Esophagus squamous epithelium (tissue), 5 donors: Measurements from ENCODE around the gene LILRB5. TPM values are rescaled to one million over a fixed set of nuclear protein-coding genes. Genes with fewer than 3 reads are reported as not detected.

ENCODE experiments used
- DNase-seq: peaks from one replicate; lab custom pipeline; 2025; lab: John Stamatoyannopoulos, UW
- H3K27ac ChIP-seq, 4 donors: fragments of 200-600 bp; sonication (generic); one replicate each; pipeline ENCODE4 v1.5.1; 2016 to 2019; ENCODE audit warnings: mild to moderate bottlenecking in 1 of 4
- H3K27me3 ChIP-seq, 4 donors: fragments of 200-600 bp; sonication (generic); 1 replicate in 3 of 4; 2 replicates in 1 of 4; pipeline versions ENCODE4 v1.5.1 to v1.6.0; 2017 to 2021; ENCODE audit warnings: antibody characterized with exemption in 1 of 4
- H3K36me3 ChIP-seq, 3 donors: fragments of 200-600 bp; sonication (generic); one replicate each; pipeline ENCODE4 v1.5.1; 2016 to 2019
- H3K4me1 ChIP-seq, 3 donors: fragments of 200-600 bp; sonication (generic); one replicate each; pipeline ENCODE4 v1.5.1; 2017 to 2019
- H3K4me3 ChIP-seq, 4 donors: fragments of 200-600 bp; sonication (generic); 1 replicate in 3 of 4; 2 replicates in 1 of 4; pipeline ENCODE4 v1.5.1; 2016 to 2019; ENCODE audit warnings: mild to moderate bottlenecking in 2 of 4, moderate library complexity in 1 of 4
- H3K9me3 ChIP-seq, 3 donors: fragments of 200-600 bp; sonication (generic); one replicate each; pipeline ENCODE4 v1.5.1; 2016 to 2019
- POLR2A ChIP-seq, 4 donors: fragments of 450-650 bp; IDR thresholded peaks; one replicate each; pipeline ENCODE4 v1.6.1; 2017; ENCODE audit warnings: antibody characterized with exemption in 4 of 4, mild to moderate bottlenecking in 4 of 4, moderate library complexity in 3 of 4
- WGBS, 2 donors: methylation state at CpG; one replicate each; pipeline ENCODE4 v1.1.5; 2018; 5-methylcytosine and 5-hydroxymethylcytosine counted together
- intact Hi-C: fragments of 100-400 bp; cut with DNase I; formaldehyde crosslinking; loops from one replicate; pipeline ENCODE4 v1.15.0; 2022
- total RNA-seq, 4 donors: library from RNA; depleted of rRNA; stranded (reverse); fragments of >200 nt; gene quantifications; one replicate each; pipeline ENCODE4 v1.1.0, GENCODE V29; 2016
- TF ChIP-seq, protein P1 (sequence below), 6 experiments: fragments of 450-650 bp in 4 of 6; fragments of 200-600 bp in 2 of 6; sonication (generic) in 2 of 6; IDR thresholded peaks; one replicate each; pipeline ENCODE4 v1.5.1; 2016 to 2019; ENCODE audit warnings: antibody characterized with exemption in 6 of 6, mild to moderate bottlenecking in 4 of 6, moderate library complexity in 4 of 6
- donor health status: DM: yes; HTN: yes; CAD: no.

Gene LILRB5
- 1 to 10 TPM in 3 of 4 donors, not detected in 1; 1.4 to 9.3 (median 5.8) TPM for total RNA-seq

DNA sequence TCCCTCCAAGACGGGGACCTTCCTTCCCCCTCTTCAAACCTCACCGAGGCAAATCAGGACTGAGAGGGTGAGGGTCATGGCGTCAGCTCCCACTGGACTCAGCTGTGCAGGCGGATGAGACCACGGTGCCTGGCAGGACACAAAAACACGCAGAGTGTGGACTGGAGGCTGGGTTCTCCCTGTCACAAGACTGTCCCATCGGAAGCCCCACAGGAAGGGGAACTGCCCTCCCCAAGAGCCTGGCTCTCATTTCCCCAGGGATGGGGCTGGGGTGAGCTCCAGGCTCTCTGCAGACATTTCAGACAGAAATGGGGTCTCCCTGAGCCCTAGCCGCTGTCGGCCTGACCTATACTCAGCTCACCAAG, at the start of gene LILRB5:
LILRB5 (minus strand) TSS at position 158 of the 365 bp plus-strand sequence; CDS start at position 78, 80 bp downstream.
- Histone ChIP-seq H3K4me1 (no peaks in the 10 kb centered on the region), H3K9me3 (no peaks in the 10 kb centered on the region), H3K27ac (no peak within 1 kb of the TSS), H3K36me3 (no peaks in the 10 kb centered on the region), H3K4me3 (peak within 1 kb of the TSS in 2 of 4 donors; percentile 18 to 35), H3K27me3 (peaks cover 0 to 60% (median 0%) of the 10 kb centered on the region in 4 donors)
- no peak for DNase-seq
- no peak for TF ChIP-seq POLR2A (IDR thresholded peaks at IDR 0.05)
- TF ChIP-seq, protein P1, sequence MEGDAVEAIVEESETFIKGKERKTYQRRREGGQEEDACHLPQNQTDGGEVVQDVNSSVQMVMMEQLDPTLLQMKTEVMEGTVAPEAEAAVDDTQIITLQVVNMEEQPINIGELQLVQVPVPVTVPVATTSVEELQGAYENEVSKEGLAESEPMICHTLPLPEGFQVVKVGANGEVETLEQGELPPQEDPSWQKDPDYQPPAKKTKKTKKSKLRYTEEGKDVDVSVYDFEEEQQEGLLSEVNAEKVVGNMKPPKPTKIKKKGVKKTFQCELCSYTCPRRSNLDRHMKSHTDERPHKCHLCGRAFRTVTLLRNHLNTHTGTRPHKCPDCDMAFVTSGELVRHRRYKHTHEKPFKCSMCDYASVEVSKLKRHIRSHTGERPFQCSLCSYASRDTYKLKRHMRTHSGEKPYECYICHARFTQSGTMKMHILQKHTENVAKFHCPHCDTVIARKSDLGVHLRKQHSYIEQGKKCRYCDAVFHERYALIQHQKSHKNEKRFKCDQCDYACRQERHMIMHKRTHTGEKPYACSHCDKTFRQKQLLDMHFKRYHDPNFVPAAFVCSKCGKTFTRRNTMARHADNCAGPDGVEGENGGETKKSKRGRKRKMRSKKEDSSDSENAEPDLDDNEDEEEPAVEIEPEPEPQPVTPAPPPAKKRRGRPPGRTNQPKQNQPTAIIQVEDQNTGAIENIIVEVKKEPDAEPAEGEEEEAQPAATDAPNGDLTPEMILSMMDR (IDR thresholded peaks at IDR 0.05) = no peak
- 85 to 87% methylated on average over 2 to 6 of the region's 9 CpGs for WGBS, 2 donors
- intact Hi-C loops = no loop called here

DNA sequence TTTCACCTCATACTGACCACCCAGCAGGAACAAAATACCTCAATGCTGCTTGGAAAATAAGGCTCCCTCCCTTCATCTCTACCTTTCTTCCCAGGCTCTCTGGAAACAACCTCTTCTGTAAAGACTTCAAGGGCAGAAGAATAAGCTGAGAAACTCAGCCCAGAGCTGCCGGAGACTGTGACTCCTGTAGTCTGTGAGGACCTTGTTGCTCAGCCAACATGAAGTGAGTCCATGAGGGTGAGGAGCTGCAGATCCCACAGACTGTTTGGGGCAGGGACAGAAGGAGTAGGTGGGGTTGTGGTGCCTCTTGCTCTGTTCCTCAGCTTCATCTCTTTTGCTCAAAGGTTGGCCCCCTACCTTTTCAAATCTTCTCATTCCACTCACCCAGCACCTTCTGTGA, 48.1 kb upstream of the LILRB5 start:
- H3K27ac ChIP-seq = no peak overlapping the region
- H3K4me1 ChIP-seq = no peaks in the 10 kb centered on the region
- no peak overlapping the region for H3K4me3 ChIP-seq
- TF ChIP-seq POLR2A (IDR thresholded peaks at IDR 0.05) = no peak
- TF ChIP-seq, protein P1 (IDR thresholded peaks at IDR 0.05) = no peak
- intact Hi-C loops = no loop called here
- H3K9me3 ChIP-seq = no peaks in the 10 kb centered on the region
- peaks cover 0 to 17% (median 0%) of the 10 kb centered on the region in 4 donors for H3K27me3 ChIP-seq
- no peaks in the 10 kb centered on the region for H3K36me3 ChIP-seq
- no peak for DNase-seq
- WGBS, 2 donors = 67% methylated on average over 1 of the region's 1 CpG; no CpG with 5 or more reads in 1 of the 2 donors

- no peaks in the 10 kb centered on the region for H3K9me3 ChIP-seq
- no peaks in the 10 kb centered on the region for H3K36me3 ChIP-seq
- 40 to 77% methylated on average over 3 to 4 of the region's 4 CpGs for WGBS, 2 donors
- no peak overlapping the region for H3K27ac ChIP-seq
- no peak overlapping the region for H3K4me3 ChIP-seq
- TF ChIP-seq, protein P1 (IDR thresholded peaks at IDR 0.05) = no peak
- no peak for TF ChIP-seq POLR2A (IDR thresholded peaks at IDR 0.05)
- no peak for DNase-seq
- H3K4me1 ChIP-seq = no peaks in the 10 kb centered on the region
- intact Hi-C loops = no loop called here
- peaks cover 0 to 31% (median 0%) of the 10 kb centered on the region in 4 donors for H3K27me3 ChIP-seq
Observed at GRCh38 chr19:54302257-54302656, 45.2 kb upstream of the LILRB5 start.

DNA sequence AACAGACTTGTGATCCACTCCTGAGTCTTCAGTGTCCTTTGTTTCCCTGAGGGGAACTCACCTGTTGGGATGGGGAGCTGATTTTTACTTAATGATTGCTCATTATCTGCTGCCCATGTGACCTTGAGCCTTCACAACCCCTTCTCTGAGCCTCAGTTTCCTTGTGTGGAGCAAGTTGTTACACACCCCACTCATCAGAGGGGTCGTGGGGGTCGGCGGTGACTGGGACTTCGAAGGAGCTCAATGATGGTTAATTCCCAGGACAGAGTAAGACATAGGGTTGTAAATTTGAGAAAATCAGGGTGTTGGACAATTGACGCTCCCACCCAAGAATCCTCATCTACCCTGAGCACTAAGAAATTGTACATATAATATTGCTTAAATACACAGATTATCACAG, 42.4 kb upstream of the LILRB5 start:
- no peaks in the 10 kb centered on the region for H3K36me3 ChIP-seq
- H3K4me1 ChIP-seq = no peaks in the 10 kb centered on the region
- DNase-seq = no peak
- intact Hi-C loops = no loop called here
- WGBS, 2 donors = 84 to 87% methylated on average over 1 to 5 of the region's 5 CpGs
- no peak overlapping the region for H3K4me3 ChIP-seq
- no peak overlapping the region for H3K27ac ChIP-seq
- no peak for TF ChIP-seq POLR2A (IDR thresholded peaks at IDR 0.05)
- TF ChIP-seq, protein P1 (IDR thresholded peaks at IDR 0.05) = no peak
- no peaks in the 10 kb centered on the region for H3K9me3 ChIP-seq
- peaks cover 0 to 28% (median 0%) of the 10 kb centered on the region in 4 donors for H3K27me3 ChIP-seq

- H3K27ac ChIP-seq = no peak overlapping the region
- no peaks in the 10 kb centered on the region for H3K4me1 ChIP-seq
- peaks cover 0 to 32% (median 0%) of the 10 kb centered on the region in 4 donors for H3K27me3 ChIP-seq
- no peaks in the 10 kb centered on the region for H3K36me3 ChIP-seq
- DNase-seq = no peak
- no peaks in the 10 kb centered on the region for H3K9me3 ChIP-seq
- H3K4me3 ChIP-seq = no peak overlapping the region
- WGBS, 2 donors = 46 to 56% methylated on average over 2 to 7 of the region's 7 CpGs
- intact Hi-C loops = no loop called here
- TF ChIP-seq POLR2A (IDR thresholded peaks at IDR 0.05) = no peak
- TF ChIP-seq, protein P1 (IDR thresholded peaks at IDR 0.05) = no peak
Observed at GRCh38 chr19:54299126-54299498, 42.0 kb upstream of the LILRB5 start.
